NOMO-1 treated with DMSO at 0.1 percent for 48 hours (cell line): ENCODE measurements around the gene SIM2.

Source experiments
- DNase-seq: peaks from one replicate; lab custom pipeline; 2025; ENCODE audit not compliant: unreplicated experiment; lab: John Stamatoyannopoulos, UW

SIM2 gene

DNA sequence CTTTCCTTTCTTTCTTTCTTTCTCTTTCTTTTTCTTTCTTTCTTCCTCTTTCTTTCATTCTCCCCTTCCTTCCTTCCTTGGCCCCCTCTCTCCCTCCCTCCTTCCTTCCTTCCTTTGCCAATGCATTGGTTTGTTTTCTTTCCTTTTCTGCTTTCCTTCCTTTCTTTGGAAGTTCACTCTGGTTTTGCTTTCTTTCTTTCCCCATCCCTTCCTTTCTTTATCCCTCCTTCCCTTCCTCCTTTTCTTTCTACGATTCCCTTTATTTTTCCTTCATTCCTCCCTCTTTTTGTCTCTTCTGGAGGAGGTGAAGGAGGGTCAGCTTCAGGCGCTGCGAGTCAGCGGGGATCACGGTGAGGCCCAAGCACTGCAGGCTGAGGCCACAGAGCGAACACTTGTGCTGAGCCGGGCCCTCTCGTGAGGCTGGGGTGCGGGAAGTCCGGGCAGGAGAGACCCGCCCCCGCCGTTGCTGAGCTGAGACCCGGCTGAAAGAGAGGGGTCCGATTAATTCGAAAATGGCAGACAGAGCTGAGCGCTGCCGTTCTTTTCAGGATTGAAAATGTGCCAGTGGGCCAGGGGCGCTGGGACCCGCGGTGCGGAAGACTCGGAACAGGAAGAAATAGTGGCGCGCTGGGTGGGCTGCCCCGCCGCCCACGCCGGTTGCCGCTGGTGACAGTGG, 1.5 kb downstream of the SIM2 start:
- no peak for DNase-seq

DNA sequence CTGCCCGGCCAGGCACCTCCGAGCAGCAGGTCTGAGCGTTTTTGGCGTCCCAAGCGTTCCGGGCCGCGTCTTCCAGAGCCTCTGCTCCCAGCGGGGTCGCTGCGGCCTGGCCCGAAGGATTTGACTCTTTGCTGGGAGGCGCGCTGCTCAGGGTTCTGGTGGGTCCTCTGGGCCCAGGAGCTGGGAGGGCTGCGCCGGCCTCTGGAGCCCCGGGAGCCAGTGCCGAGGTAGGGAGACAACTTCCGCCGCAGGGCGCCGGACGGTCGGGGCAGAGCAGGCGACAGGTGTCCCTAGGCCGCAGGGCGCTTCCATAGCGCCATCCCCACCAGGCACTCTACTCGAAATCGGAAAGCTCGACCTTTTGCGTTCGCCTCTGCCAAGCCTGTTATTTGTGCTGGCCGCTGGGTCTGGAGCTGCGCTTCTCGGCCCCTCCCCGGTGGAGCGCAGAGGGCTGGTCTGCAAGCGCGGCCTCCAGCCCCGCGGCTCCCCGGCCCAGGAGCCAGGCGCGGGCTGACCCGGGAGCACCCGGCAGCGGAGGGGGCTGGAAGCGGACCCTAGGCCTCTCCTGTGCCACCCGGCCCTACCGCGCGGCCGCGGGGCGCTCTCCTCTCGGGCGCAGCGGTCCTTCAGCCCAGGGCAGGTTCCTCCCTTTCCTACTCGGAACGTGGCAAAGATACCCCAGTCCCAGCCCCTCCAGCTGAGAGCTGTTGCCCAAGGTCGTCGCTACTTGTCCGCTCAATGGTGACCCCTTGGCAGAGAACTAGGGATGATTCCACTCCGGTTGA, 2.2 kb downstream of the SIM2 start:
- DNase-seq: no peak

DNA sequence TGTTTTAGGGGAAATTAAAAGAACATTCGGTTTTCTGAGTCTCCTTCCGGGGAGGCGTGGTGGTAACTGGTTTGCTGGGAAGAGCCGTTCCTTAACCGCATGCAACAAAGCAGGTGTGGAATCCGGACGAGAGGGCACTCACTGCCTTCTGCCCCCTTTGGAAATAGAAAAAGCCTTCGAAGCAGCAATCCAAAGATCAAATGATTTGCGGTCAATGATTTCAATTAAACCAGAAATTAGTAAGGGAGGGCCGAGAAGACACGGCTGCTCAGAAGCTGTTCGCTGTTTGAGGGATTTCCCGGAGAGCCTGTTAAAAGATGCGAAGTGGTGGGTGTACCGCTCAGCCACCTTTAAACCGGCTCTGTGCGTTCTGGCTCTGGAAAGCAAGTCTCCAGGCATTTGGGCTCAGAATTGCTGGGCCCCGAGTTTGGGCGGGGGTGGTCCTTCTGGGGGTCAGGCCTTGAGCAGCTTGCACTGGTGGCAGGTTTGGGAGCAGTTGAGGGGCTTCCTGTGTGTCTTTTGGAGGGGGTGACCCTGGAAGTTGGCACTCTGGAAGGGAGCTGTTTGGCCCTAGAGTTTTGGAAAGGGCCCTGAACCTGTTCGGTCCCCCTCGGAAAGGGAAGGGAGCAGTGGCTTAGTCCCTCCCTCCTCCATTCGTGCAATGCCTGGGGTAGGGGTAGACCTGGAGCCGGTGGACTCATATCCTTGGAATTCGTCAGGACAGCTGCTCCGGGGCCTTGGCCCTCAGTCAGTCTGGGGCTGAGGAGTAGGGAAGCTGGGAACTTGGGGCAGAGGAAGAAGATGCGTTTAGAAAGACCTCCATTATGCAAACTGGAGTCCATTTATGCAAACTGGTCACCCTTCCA, 3.1 kb downstream of the SIM2 start:
- DNase-seq: no peak

DNA sequence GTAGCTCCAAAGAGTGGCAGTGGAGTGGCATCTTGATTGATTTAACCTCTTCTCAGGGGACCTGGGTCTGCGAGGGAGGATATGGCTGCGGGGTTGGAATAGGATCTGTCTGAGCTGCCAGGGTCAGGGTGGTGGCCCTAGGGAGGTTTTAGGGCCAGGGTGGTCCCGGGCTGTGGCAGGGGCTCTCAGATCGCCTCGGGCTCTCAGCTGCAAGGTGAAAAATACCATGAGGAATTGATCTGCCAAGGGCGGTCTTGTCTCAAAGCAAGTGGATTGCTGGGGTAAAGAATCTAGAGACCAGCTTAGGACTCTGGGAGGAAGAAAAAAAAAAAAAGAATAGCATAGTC, 3.7 kb downstream of the SIM2 start:
- no peak for DNase-seq

- no peak for DNase-seq
These were observed 4.2 kb downstream of the SIM2 start for GRCh38 chr21:36703123-36703522.

DNA sequence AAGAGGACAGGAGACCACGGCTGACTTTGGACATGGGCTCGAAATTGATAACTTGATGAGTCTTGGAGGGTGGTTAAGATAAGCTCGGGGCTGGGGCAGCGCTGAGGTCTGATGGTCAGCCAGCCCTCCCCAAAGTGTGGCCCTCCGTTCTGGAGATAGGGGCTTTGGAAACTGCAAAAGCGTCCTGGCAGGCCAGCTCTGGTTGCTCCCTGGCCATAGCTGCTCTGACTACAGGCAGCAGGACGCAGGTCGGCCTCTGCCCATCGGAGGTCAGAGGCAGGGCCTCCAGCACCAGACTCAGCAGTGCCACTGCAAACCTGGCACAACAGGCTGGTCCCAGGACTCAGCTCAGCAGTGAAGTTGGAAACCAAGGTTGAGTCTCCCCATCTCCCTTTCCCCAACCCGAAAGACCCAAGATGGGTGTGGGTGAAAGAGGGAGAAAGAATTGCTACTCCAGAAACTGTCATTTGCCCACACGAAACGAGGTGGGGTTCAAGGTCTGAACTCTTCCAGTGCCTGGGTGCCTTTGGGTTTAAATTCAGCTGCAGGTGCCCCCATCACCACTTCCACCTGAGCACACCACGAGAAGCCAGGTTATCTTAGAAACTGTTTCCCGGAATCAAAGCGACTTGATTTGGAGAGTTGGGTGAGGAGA, 4.8 kb downstream of the SIM2 start:
- no peak for DNase-seq

GRCh38 chr21:36704281-36704957, 5.5 kb downstream of the SIM2 start:
- no peak for DNase-seq

GRCh38 chr21:36704958-36705678, 6.2 kb downstream of the SIM2 start:
- no peak for DNase-seq

GRCh38 chr21:36705679-36706481, 7.0 kb downstream of the SIM2 start:
- no peak for DNase-seq

GRCh38 chr21:36706482-36706852, 7.6 kb downstream of the SIM2 start:
- no peak for DNase-seq

GRCh38 chr21:36706951-36707762, 8.2 kb downstream of the SIM2 start:
- DNase-seq: no peak

DNA sequence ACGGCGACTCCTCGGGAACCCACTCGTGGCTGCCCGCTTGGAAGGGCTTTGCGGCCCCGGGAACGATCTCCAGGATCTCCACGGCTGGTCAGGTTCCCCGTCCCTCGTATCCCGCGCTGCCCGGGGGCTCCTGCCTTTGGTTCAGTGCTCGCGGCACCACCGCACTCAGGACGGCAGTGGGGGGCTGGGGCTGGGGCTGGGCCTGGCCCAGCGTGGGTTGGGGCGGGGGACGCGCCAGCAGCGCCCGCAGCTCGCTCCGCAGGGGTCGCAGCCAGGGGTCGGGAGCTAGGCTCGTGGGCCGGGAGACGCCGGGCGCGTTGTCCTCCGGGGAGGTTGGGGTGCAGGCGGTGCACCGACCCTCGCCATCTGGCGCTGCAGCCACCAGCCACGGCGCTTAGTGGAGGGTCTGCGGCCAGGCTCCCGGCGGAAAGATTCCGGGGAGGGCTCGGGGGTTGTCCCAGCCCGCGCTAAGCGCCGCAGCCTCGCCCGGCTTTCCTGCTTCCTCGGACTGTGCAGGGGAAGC, 8.9 kb downstream of the SIM2 start:
- no peak for DNase-seq

GRCh38 chr21:36708286-36709029, 9.5 kb downstream of the SIM2 start:
- no peak for DNase-seq

- no peak for DNase-seq
These were observed 10.3 kb downstream of the SIM2 start for GRCh38 chr21:36709030-36709867.

- DNase-seq: no peak
These were observed 11.2 kb downstream of the SIM2 start for GRCh38 chr21:36709868-36710728.

DNA sequence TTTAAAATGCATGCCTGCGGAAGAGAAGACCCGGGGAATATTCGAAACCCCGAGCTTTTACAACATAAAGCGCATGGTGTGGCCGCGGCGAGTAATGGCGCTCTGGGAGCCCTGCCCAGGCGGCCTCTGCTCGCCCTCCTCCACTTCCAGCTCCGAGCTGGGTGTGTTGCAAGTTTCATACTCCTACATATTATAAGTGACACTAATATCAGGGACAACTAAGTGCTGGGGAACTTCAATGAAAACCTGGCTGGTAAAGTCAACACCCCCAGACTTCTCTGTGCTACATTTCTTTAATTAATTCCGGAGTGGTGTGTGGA, 11.8 kb downstream of the SIM2 start:
- DNase-seq: no peak
